HG02884 (cell line): ENCODE data around the gene PPP1R14D.

ENCODE experiments used
- ATAC-seq: cut with Tn5 transposase; IDR thresholded peaks from one replicate; pipeline ENCODE4 v1.9.1; 2021; ENCODE audit warnings: mild to moderate bottlenecking, moderate library complexity; ENCODE audit not compliant: unreplicated experiment

PPP1R14D gene

DNA sequence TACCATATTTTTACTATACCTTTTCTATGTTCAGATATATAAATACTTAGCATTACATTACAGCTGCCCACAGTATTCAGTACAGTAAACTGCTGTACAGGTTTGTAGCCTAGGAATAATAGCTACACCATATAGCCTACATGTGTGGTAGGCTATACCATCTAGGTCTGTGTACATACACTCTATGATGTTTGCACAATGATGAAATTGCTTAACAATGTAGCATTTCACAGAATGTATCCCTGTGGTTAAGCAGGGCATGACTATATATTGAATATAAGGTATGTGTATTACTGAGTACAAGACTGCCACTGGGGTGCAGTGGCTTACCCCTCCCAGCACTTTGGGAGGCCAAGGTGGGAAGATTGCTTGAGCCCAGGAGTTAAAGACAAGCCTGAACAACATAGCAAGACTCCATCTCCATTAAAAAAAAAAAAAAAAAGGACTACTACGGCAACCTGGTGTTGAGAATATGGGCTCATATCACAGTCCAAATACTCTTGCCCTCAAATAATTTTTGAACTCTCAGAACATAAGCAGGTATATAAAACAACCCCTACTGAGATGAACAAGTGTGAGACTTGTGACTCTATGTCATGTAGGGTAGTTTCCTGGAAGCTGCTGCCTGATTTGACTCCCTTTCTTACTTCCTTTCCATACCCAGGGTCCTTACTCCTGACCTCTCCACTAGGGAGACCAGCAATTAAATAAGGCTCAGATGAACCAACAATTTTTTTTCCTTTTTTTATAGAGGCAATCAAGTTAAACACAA lies 4.8 kb downstream of the PPP1R14D start:
- no peak for ATAC-seq

DNA sequence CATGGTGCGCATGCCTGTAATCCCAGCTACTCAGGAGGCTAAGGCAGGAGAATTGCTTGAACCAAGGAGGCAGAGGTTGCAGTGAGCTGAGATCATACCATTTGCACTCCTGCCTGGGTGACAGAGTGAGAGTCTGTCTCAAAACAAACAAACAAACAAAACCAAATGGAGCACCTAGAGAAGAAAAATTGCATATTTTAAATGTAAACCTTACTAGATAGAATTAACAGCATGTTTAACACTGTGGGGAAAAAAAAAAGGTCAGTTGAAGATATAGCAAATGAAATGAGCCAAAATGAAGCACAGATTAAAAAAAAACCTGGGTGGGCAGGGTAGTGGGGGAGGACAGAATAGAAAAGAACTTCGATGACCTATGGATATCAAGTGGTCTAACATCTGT lies 7.3 kb downstream of the PPP1R14D start:
- ATAC-seq: no peak

DNA sequence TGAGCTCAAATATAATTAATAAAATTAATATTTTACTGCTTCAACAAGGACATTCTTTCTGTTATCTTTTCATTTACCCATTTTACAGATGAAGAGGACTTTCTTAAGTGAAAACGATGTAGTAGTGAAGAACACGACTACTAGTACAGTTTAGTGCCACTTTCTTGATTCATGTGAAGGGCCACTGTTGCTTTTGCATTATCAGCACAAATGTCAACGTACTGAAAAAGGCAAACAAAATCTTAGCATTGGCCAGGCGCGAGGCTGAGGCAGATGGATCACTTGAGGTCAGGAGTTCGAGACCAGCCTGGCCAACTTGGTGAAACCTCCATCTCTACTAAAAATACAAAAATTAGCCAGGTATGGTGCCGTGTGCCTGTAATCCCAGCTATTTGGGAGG lies 9.5 kb downstream of the PPP1R14D start:
- no peak for ATAC-seq

DNA sequence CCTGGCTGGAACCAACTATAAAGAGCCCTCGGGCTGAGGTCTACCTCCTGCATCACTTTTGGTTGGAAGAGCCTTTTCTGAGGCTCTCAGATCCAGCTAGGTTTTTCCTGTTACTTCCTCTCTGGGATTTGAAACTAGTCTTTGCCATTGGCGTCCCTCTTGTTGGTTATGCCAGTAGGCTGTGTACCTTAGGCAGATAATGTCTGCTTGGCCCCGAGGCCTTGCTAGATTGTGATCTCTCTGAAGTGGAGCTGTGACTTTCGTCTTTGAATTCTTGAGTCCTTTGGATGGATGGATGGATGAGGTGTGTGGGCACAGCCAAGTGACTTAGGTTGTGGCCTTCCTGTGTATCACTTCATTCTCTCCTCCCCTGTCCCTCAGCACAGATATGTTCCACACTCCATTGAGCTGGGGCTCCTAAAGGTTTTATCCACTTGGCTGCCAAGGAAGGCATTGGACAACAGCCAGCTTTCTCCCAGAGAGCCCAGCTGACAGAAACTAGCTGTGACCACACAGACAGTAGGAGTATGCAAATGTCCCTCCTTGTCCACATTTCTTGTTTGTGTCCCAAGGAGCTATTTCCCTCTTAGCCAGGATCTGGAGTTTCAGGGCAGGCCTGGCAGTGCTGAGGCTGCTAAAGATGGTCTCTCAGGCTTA lies 13.3 kb downstream of the PPP1R14D start:
- ATAC-seq: no peak

DNA sequence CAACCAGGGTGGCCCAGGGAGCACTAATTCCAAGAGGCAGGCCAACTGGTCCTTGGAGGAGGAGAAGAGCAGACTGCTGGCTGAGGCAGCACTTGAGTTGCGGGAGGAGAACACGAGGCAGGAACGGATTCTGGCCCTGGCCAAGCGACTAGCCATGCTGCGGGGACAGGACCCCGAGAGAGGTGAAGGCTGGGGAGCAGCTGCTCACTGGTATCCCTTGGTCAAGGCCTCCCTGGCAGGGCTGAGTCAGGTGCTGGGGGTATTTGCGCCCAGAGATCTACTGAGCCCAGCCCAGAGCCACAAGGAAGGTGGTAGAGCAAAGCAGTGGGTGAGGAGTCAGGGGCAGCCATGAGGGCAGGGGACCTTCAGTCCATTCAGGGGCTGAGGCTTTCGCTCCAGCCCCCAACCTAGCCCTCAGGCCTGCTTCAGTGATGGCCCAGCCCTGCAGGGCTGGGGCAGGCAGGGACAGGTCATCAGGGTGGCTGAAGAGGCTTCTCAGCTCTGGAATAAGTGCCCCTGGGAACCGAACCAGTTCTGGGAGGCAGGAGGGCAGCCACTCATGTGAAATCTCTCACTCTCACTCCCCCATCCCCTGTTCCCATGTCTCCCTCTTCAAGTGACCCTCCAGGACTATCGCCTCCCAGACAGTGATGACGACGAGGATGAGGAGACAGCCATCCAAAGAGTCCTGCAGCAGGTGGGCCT lies 15.6 kb downstream of the PPP1R14D start:
- ATAC-seq: no peak

DNA sequence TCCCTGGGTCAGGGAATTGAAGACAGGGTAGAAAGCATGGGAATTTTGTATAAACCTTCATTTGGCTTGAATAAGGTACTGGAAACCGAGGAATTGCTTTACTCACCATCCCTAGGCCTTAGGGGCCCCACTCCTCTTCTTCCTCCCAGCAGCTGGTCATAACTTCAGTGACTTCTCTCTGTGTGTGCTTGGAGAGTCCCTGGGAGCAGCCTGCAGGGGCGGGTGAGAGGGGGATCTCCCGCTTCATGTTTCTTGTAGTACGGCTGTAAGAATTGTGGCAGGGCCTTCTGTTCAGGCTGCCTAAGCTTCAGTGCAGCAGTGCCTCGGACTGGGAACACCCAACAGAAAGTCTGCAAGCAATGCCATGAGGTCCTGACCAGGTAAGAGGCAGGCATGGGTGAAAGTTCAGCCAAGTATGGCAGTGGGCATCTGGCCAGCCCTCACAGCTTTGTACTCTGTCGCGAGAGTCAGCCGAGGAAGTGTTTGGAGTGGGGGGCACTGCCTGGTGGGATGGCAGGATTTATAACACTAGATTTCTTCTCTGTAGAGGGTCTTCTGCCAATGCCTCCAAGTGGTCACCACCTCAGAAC lies 19.6 kb downstream of the PPP1R14D start:
- ATAC-seq: no peak

DNA sequence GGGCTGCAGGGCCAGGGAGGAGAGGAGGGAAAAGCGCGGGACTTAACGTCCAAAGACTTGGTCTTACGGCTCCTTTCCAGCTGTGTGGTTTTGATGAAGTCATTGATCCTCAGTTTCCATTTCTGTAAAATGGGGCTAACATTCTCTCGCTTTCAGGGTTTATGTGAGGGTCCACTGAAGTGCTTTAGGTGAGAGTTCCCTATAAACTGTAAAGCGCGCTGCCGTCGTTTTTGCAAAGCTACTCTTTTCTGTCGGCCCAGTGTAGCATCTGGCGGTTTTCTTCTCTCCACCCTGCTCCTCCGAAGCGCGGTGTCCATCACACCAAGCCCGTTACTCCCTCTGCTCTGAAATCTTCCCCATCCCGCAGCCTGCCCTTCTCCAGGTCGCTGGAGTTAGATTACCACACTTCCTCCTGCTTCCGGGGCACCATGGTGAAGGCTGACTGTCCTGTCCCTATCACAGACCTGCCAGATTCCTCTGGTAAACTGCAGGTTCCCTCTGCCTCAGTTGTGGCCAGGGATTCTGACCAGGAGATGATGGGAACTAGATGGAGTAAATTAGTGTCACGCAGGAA lies 20.5 kb downstream of the PPP1R14D start:
- no peak for ATAC-seq

DNA sequence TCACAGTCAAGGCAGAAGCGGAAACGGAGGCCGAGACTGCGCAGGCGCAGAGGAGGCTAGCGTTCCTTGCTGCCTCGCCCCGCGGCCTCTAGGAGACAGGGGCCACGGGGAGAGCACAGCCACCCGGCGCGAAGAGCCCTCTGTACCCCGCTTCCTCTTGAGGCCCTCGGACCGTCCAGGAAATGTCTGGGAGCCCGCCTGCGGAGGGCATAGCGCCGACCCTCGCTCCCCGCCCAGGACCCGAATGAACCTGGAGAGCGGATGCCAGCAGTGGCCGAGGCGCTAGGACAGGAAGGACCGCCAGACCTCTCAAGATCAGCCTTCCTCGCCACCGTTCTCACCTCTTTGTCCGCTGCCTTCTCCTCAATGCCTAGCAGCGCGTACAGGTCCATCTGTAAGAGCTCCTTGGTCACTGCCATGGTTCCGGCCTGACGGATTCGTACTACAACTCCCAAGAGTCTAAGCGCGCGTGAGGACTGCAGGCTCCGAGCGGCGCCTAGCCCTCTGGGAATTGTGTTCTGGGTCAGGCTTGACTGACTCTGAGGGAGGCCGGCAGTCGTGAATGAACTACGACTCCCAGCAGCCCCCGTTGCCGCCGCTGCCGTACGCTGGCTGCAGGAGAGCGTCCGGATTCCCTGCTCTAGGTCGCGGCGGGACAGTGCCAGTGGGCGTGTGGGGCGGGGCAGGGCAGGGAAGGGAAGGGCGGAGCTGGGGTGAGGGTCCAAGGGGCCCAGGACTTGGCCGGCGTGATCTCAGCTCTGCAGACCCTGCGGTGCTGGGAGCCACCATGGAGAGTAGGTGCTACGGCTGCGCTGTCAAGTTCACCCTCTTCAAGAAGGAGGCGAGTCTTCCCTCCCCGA lies 21.2 kb downstream of the PPP1R14D start, which contains the start of the genes DNAJC17 and ZFYVE19:
Gene DNAJC17 (minus strand): TSS at position 446 of the 860 bp plus-strand sequence. CDS start 27 bp downstream, at position 419.
Gene ZFYVE19 (plus strand): TSS at position 62 of the 860 bp plus-strand sequence. CDS start 501 bp downstream, at position 563.
- peak; percentile 93 for ATAC-seq

DNA sequence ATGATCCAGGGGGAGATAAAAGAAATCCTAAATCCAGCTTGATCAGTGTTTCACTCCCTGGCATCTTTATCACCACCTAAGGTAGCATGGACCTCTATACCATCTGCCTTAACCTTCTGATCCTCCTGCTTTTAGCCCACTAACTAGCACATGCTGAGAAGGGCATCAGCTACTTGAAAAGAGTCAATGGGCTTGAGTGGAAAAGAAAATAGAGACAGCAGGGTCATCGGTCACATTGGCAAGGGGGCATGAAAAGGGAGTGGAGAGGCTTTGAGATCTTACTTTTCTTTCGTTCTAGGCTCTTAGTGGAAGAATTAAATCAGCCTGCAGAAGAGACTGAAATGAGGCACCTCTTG lies 21.9 kb downstream of the PPP1R14D start:
- ATAC-seq: no peak

DNA sequence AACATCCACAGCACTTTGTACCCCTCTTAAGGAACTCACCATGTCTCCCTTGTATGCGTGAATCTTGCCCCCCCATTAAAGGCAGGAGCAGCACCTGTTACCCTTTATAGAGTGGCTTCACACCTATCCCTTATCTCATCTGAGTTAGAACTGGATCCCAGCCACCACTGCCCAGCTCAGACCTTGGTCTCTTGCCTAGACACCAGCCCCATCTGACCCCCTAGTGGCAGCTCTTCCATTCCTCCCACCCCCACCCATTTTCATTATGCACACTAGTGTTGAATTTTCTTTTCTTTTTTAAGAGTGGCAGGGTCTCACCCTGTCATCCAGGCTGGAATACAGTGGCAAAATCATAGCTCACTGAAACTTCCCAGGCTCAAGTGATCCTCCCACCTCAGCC lies 24.8 kb downstream of the PPP1R14D start:
- no peak for ATAC-seq

DNA sequence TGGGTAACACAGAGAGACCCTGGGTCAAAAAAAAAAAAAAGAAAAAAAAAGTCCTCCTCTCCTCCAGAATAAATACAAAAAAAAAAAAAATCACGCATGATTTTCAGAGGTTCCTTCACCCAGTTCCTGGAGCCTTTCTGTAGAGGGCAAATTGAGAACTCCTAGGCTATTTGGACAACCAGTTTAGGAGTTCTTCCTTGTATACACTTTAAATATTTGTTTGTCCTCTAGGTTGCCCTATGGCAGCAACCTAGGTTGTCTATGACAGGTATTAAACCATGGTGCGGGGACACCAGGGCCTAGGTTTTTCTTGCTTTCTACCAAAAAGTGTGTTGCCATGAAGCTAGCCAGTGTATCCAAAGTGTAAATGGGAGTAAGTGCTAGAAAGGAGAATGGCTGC lies 25.4 kb downstream of the PPP1R14D start:
- no peak for ATAC-seq

DNA sequence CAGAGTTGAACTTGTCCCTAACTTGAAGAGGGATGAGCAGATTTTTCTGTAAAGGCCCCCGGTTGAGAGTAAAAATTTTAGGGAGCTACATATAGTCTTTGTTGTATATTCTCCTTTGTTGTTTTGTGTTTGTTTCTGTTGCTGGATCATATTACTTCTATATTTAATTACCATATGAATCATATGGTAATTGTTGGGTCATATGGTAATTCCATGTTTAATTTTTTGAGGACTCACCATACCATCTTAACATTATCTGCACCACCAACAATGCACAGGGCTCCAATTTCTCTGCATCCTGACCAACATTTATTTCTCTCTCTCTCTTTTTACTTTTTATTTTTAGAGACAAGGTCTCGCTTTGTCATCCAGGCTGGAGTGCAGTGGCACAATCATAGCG lies 29.0 kb downstream of the PPP1R14D start:
- ATAC-seq: no peak

DNA sequence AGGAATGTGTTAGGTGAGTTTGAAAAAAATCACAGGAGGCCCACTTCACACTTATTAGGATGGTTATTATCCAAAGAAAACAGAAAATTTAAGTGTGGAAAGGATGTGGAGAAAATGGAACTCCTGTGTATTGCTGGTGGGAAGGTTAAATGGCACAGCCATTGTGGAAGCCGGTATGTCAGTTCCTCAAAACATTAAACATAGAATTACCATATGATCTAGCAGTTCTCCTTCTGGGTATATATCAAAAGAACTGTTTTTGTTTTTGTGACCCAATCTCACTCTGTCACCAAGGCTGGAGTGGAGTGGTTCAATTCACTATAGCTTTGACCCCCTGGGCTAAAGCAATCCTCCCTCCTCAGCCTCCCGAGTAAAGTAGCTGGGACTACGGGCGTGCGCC lies 32.0 kb downstream of the PPP1R14D start:
- no peak for ATAC-seq

DNA sequence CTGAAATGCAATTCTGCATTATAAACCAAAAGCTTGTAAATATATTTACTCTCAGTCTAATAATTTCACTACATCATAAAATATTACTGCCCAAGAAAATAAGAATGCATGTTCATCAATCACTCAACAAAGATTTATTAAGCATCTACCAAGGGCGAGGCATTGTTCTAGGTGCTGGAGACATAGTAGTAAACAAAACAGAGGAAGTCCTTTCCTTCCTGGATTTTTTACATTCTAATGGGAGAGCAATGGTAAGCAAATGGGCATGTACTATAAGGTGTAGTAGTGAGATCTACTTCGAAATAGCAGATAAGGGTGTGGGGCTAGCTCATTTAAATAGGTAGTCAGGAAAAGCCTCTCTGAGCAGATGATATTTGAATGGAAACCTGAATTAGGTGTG lies 32.5 kb downstream of the PPP1R14D start:
- no peak for ATAC-seq

DNA sequence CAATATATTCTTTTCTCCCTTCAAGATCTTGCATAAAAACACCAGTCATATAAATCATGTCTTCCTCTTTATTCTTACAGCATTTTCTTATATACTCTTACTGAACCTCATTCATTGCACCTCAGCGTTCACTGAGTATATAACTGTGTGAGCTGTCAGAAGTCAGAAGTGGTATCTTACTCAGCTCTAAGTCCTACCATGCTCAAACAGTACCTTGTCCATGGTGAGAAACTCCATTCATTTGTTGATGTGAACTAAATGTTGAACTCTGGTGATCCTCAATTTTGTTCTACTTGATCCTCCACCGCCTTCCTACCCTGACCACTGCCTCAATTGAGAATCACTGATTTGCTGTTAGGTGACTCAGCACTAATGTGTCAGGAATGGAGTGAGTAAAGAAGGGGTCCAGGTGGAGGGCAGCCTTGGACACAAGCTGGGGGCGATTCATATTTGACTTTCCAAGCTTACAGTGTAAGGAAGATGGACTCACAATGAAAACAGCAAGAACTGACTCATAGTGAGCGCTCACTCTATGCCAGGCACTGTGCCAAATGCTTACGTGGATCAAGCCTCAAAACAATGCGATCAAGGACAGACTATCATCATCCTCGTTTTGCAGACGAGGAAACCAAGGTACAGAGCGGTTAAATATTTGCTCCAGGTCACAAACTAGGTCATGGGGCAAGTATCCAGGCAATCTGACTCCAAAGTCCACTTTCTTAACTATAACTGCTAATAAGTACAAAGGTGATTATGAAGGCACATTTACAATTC lies 35.1 kb downstream of the PPP1R14D start:
- no peak for ATAC-seq

DNA sequence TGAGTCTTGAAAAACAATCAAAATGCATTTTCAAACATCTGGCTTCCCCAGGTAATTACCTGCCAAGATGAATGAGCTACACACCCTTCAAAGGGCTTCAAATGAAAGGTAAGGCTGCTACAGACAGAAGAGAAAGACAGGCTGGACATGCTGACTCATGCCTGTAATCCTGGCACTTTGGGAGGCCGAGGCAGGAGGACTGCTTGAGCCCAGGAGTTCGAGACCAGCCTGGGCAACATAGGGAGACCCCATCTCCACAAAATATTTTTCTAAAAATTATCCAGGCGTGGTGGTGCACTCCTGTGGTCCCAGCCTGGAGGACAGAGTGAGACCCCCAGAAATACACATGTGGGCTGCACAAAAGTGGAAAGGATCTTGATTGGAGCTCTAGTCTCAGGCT lies 36.1 kb downstream of the PPP1R14D start:
- no peak for ATAC-seq

DNA sequence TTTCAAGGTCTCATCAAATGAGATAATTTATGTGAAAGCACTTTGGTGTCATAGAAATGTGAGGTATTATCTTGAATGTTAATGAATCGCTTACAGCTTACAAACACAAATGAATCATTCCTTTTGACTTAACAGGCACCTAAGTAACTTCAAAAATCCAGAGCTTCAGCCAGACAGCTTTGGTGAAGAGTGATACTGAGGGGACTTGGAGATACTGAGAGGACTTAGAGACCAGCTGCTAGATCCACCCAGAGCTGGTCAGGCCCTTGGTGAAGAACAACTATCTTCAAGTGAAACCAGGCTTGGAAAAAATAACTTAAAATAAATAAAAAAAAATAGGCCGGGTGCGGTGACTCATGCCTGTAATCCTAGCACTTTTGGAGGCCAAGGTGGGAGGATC lies 37.8 kb downstream of the PPP1R14D start:
- no peak for ATAC-seq

DNA sequence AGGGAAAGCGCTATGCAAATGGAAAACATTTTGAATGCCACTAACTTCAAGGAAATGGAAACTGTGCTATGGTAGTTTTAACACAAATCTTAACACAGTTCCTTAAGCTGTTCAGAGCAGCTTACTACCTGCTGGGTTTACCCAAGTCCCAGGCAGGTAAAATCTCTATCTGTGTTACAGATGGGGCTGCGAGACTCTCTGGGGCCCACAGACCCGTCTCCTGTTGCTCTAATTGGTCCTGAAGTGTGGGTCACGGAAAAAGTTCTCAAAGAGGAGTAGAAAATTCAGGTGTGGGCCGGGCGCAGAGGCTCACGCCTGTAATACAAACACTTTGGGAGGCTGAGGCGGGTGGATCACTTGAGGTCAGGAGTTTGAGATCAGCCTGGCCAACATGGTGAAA lies 38.5 kb downstream of the PPP1R14D start:
- no peak for ATAC-seq

DNA sequence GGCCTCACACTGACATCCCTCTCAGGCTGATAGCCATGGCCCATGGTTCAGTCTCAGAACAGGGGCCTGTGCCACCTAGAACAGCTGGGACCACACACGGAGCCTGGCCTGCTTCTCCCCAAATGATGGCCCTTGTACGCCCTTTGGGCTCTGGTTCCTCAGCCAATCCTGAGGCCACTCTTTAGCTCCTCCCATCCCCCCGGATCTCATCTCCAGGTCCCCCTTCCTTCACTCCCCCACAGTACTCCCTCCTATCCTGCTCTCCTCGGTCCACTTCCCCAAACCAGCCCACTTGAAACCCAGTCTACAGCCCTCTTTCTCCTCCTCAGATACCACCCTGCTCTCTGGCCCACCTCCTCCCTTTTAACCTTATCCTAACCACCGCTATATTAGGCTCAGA lies 39.4 kb downstream of the PPP1R14D start:
- ATAC-seq: no peak
